HCT116 (cell line): ENCODE data around the gene UBTD1. TPM values are rescaled to one million over a fixed set of nuclear protein-coding genes. Genes with fewer than 3 reads are reported as not detected.

Experiments used
- ATAC-seq: fragments of 200-7000 bp; cut with Tn5 transposase; 2 replicates; pipeline ENCODE4 v1.9.1; 2020; ENCODE audit warnings: mild to moderate bottlenecking, moderate library complexity
- BruUV-seq: library from RNA; stranded (reverse); fragments of 400-500 nt; replicated peaks from 2 replicates; lab custom pipeline; 2021; lab: Mats Ljungman, UMichigan
- CTCF ChIA-PET: fragments of 300-600 bp; sonication (Branson Sonifier 250); formaldehyde crosslinking; loops from one replicate; lab custom pipeline; 2021; ENCODE audit warnings: antibody characterized with exemption; lab: Charles Lee
- POLR2A ChIA-PET: fragments of 300-600, 350-600 bp; sonication (Branson Sonifier 250); formaldehyde crosslinking; loops from one replicate; lab custom pipeline; 2021; ENCODE audit warnings: antibody characterized with exemption; lab: Charles Lee
- RAD21 ChIA-PET, 2 experiments: fragments of 300-600 bp; sonication (Branson Sonifier 250); formaldehyde crosslinking; loops; one replicate each; lab custom pipeline; 2023; ENCODE audit warnings: low total read pairs in 2 of 2; ENCODE audit not compliant: uncharacterized antibody in 2 of 2, unreplicated experiment in 2 of 2, low non-redundant PET in 1 of 2; lab: Charles Lee
- DNase-seq: peaks from one replicate; pipeline ENCODE4 v3.0.0-alpha.2; 2010; ENCODE audit warnings: low read depth, low spot score
- H2AFZ ChIP-seq: fragments of 200-600 bp; shearing (Covaris generic), sonication (generic); 2 replicates; pipeline ENCODE4 v1.6.1; 2017; ENCODE audit warnings: low read depth, mixed run types, mixed read lengths, antibody characterized with exemption, low read length; ENCODE audit not compliant: poor library complexity, severe bottlenecking
- H3K27ac ChIP-seq: 2 replicates; pipeline ENCODE4 v1.5.1; 2012; ENCODE audit warnings: low read depth, low read length
- H3K27me3 ChIP-seq: fragments of 200-600 bp; sonication (generic); 2 replicates; pipeline ENCODE4 v1.6.1; 2016; ENCODE audit warnings: mixed run types, low read length, mixed read lengths; ENCODE audit not compliant: insufficient read depth
- H3K36me3 ChIP-seq, 2 experiments: fragments of 200-500 bp in 1 of 2; fragments of 200-600 bp in 1 of 2; sonication (Bioruptor generic) in 1 of 2; sonication (generic) in 1 of 2; 2 replicates each; pipeline versions ENCODE4 v1.5.1 to v1.6.1; 2014 to 2016; ENCODE audit warnings: low read length in 2 of 2, inconsistent platforms in 1 of 2, mixed read lengths in 1 of 2, mixed run types in 1 of 2; ENCODE audit not compliant: insufficient read depth in 2 of 2, control insufficient read depth in 1 of 2
- H3K4me1 ChIP-seq, 2 experiments: fragments of 200-600 bp in 1 of 2; sonication (generic) in 1 of 2; 2 replicates each; pipeline versions ENCODE4 v1.5.1 to v1.6.1; 2012 to 2017; ENCODE audit warnings: low read length in 2 of 2, inconsistent platforms in 1 of 2, mild to moderate bottlenecking in 1 of 2, mixed read lengths in 1 of 2, mixed run types in 1 of 2, moderate library complexity in 1 of 2; ENCODE audit not compliant: insufficient read depth in 2 of 2, control insufficient read depth in 1 of 2
- H3K4me2 ChIP-seq: fragments of 200-600 bp; sonication (generic); 2 replicates; pipeline ENCODE4 v1.6.1; 2017; ENCODE audit warnings: mixed run types, low read length, mixed read lengths
- H3K4me3 ChIP-seq, 2 experiments: fragments of 200-600 bp in 1 of 2; sonication (generic) in 1 of 2; replicated peaks in 1 of 2; 2 replicates each; pipeline ENCODE4 v1.5.1; 2011 to 2016; ENCODE audit warnings: low read length in 2 of 2, control low read depth in 1 of 2, low read depth in 1 of 2, mild to moderate bottlenecking in 1 of 2, mixed read lengths in 1 of 2, mixed run types in 1 of 2
- H3K79me2 ChIP-seq: fragments of 200-600 bp; sonication (generic); 2 replicates; pipeline ENCODE4 v1.6.1; 2017; ENCODE audit warnings: mild to moderate bottlenecking, mixed run types, low read length, moderate library complexity, mixed read lengths; ENCODE audit not compliant: insufficient read depth
- H3K9ac ChIP-seq: fragments of 200-600 bp; sonication (generic); 2 replicates; pipeline ENCODE4 v1.6.1; 2016; ENCODE audit warnings: low read length, mixed read lengths
- H3K9me2 ChIP-seq: fragments of 200-600 bp; sonication (generic), shearing (Covaris generic); 2 replicates; pipeline ENCODE4 v1.6.1; 2017; ENCODE audit warnings: mixed run types, mild to moderate bottlenecking, moderate library complexity; ENCODE audit not compliant: insufficient read depth
- H3K9me3 ChIP-seq, 2 experiments: fragments of 200-500 bp in 1 of 2; fragments of 200-600 bp in 1 of 2; sonication (Bioruptor generic) in 1 of 2; sonication (generic) in 1 of 2; 2 replicates each; pipeline ENCODE4 v1.6.1; 2014 to 2017; ENCODE audit warnings: low read length in 2 of 2, mixed read lengths in 2 of 2, inconsistent platforms in 1 of 2, low read depth in 1 of 2, mild to moderate bottlenecking in 1 of 2, mixed run types in 1 of 2, moderate library complexity in 1 of 2; ENCODE audit not compliant: control insufficient read depth in 1 of 2, insufficient read depth in 1 of 2
- H4K20me1 ChIP-seq: fragments of 200-600 bp; sonication (generic), shearing (Covaris generic); 2 replicates; pipeline ENCODE4 v1.6.1; 2017; ENCODE audit warnings: mixed run types, mild to moderate bottlenecking, moderate library complexity; ENCODE audit not compliant: insufficient read depth
- ELF1 ChIP-seq: IDR thresholded peaks from 2 replicates; pipeline ENCODE4 v1.6.1; 2012; ENCODE audit warnings: low read depth, borderline replicate concordance
- EZH2 ChIP-seq: fragments of 200-600 bp; sonication (generic); IDR thresholded peaks from 2 replicates; pipeline ENCODE4 v1.6.1; 2017; ENCODE audit warnings: antibody characterized with exemption, mixed run types
- EZH2phosphoT487 ChIP-seq: fragments of 200-600 bp; IDR thresholded peaks from 2 replicates; pipeline ENCODE4 v1.6.1; 2018; ENCODE audit warnings: antibody characterized with exemption, borderline replicate concordance
- JUND ChIP-seq: IDR thresholded peaks from 2 replicates; pipeline ENCODE4 v1.6.1; 2012
- POLR2A ChIP-seq: IDR thresholded peaks from 2 replicates; pipeline ENCODE4 v1.7.0; 2011; ENCODE audit warnings: borderline replicate concordance; ENCODE audit not compliant: insufficient read depth, insufficient read length; ENCODE audit errors: extremely low read depth
- POLR2AphosphoS5 ChIP-seq: IDR thresholded peaks from 2 replicates; pipeline ENCODE4 v1.6.1; 2011; ENCODE audit warnings: mild to moderate bottlenecking, low read depth, low read length, moderate library complexity
- RAD21 ChIP-seq: IDR thresholded peaks from 2 replicates; pipeline ENCODE4 v1.6.1; 2012; ENCODE audit warnings: low read depth, mild to moderate bottlenecking
- SIN3A ChIP-seq: IDR thresholded peaks from 2 replicates; pipeline ENCODE4 v1.6.1; 2012; ENCODE audit warnings: low read depth
- SRF ChIP-seq: IDR thresholded peaks from 2 replicates; pipeline ENCODE4 v1.6.1; 2012; ENCODE audit warnings: low read depth
- TCF7L2 ChIP-seq: IDR thresholded peaks from 2 replicates; pipeline ENCODE4 v1.7.0; 2011; ENCODE audit warnings: borderline replicate concordance, inconsistent platforms; ENCODE audit not compliant: insufficient read depth, insufficient read length; ENCODE audit errors: extremely low read depth
- ZFX ChIP-seq: fragments of 450-650 bp; IDR thresholded peaks from 2 replicates; pipeline ENCODE4 v1.6.1; 2017
- intact Hi-C: fragments of 100-400 bp; cut with micrococcal nuclease; formaldehyde crosslinking; loops from 2 replicates; pipeline ENCODE4 v1.10.0; 2022
- total RNA-seq: library from RNA; stranded (reverse); gene quantifications from one replicate; pipeline ENCODE4 v1.2.1, GENCODE V29; 2021; ENCODE audit not compliant: unreplicated experiment
- TF ChIP-seq, protein P1 (sequence below): IDR thresholded peaks from 2 replicates; pipeline ENCODE4 v1.6.1; 2012; ENCODE audit warnings: low read depth

The UBTD1 gene
- total RNA-seq, 1 experiment from 2014 or later, result 12.8 TPM

DNA sequence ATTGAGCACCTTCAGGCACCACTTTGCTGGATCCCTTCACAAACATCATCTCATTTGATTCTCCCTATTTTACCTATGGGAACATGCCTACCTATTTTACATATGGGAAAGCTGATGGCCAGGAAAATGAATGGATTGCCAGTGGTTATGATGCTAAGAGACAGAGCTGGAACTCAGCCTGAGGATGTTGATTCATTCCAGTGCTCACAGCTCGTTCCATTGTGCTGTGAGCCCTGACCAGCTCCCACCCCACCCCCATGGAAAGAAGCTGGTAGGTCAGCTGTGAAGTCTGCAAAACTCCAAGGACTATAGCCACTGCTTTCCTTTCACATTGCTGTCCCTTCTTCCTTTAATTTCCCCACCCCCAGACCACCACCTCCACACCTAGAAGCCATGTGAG, 9.6 kb downstream of the UBTD1 start:
- H3K4me2 ChIP-seq, result no peak overlapping the region
- H3K4me1 ChIP-seq, result no peaks in the 10 kb centered on the region
- TF ChIP-seq EZH2phosphoT487, result no peak
- no peak for TF ChIP-seq SIN3A
- no peak for TF ChIP-seq POLR2A
- TF ChIP-seq TCF7L2, result no peak
- no peak for TF ChIP-seq SRF
- ChIA-PET POLR2A (no interaction called here), CTCF (no interaction called here), RAD21 (no interaction called here)
- BruUV-seq, result no TSS peak
- H3K4me3 ChIP-seq, result no peak overlapping the region
- H4K20me1 ChIP-seq, result no peaks in the 10 kb centered on the region
- no peaks in the 10 kb centered on the region; the same call in 1 of the 2 replicates for H3K79me2 ChIP-seq
- H3K27me3 ChIP-seq, result no peaks in the 10 kb centered on the region
- H2AFZ ChIP-seq, result no peak overlapping the region
- no peaks in the 10 kb centered on the region for H3K36me3 ChIP-seq
- no peaks in the 10 kb centered on the region for H3K9me3 ChIP-seq
- DNase-seq (no peak), ATAC-seq (no peak)
- no peaks in the 10 kb centered on the region for H3K9me2 ChIP-seq
- no peak overlapping the region for H3K9ac ChIP-seq
- intact Hi-C loops, result no loop called here
- no peak overlapping the region for H3K27ac ChIP-seq

DNA sequence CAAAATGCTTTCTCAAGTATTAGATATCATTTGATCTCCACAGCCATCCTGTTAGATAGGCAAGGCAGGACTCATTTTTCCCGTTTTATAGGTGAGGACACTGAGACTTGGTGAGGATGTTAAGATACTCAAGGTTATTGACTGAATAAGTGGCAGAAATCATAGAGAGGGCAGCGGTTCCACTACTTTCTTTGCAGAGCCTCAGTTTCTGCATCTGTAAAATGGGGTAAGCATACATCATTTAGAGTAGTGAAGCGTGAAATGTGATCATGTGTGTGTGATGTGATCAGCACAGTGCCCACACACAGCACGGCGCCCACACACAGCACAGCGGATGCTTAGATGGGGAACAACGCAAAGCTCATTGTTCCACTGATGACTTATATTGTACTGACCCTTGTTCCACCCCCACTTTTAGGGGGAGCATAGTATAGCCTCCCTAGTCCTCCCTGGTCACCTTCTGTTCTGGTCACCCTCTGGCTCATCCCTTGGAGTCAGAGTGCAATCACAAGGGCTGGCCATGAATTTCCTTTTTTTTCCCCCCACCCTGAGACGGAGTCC, 10.5 kb downstream of the UBTD1 start:
- ATAC-seq, result no peak
- Histone ChIP-seq H3K9ac (no peak overlapping the region), H3K36me3 (no peaks in the 10 kb centered on the region), H3K4me1 (no peaks in the 10 kb centered on the region), H3K4me2 (no peak overlapping the region), H3K79me2 (no peaks in the 10 kb centered on the region; the same call in 1 of the 2 replicates), H3K4me3 (no peak overlapping the region), H3K27me3 (no peaks in the 10 kb centered on the region), H3K9me2 (no peaks in the 10 kb centered on the region), H4K20me1 (no peaks in the 10 kb centered on the region), H3K9me3 (no peaks in the 10 kb centered on the region), H3K27ac (no peak overlapping the region), H2AFZ (no peak overlapping the region)
- no peak for DNase-seq
- TF ChIP-seq JUND (no peak), EZH2phosphoT487 (no peak), ELF1 (no peak), ZFX (no peak), POLR2AphosphoS5 (no peak), EZH2 (no peak), SRF (no peak), RAD21 (no peak)
- TF ChIP-seq, protein P1, sequence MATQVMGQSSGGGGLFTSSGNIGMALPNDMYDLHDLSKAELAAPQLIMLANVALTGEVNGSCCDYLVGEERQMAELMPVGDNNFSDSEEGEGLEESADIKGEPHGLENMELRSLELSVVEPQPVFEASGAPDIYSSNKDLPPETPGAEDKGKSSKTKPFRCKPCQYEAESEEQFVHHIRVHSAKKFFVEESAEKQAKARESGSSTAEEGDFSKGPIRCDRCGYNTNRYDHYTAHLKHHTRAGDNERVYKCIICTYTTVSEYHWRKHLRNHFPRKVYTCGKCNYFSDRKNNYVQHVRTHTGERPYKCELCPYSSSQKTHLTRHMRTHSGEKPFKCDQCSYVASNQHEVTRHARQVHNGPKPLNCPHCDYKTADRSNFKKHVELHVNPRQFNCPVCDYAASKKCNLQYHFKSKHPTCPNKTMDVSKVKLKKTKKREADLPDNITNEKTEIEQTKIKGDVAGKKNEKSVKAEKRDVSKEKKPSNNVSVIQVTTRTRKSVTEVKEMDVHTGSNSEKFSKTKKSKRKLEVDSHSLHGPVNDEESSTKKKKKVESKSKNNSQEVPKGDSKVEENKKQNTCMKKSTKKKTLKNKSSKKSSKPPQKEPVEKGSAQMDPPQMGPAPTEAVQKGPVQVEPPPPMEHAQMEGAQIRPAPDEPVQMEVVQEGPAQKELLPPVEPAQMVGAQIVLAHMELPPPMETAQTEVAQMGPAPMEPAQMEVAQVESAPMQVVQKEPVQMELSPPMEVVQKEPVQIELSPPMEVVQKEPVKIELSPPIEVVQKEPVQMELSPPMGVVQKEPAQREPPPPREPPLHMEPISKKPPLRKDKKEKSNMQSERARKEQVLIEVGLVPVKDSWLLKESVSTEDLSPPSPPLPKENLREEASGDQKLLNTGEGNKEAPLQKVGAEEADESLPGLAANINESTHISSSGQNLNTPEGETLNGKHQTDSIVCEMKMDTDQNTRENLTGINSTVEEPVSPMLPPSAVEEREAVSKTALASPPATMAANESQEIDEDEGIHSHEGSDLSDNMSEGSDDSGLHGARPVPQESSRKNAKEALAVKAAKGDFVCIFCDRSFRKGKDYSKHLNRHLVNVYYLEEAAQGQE, result no peak
- ChIA-PET RAD21 (no interaction called here), POLR2A (interaction anchor here (1.0 kb wide), 1 partner anchor 9 kb away, joined by 4 read pairs; no protein-coding TSS in a partner anchor), CTCF (no interaction called here)
- no TSS peak for BruUV-seq
- intact Hi-C loops, result no loop called here
